Measurements from ENCODE around the gene RAB39B.

- TF ChIP-seq, protein P1, sequence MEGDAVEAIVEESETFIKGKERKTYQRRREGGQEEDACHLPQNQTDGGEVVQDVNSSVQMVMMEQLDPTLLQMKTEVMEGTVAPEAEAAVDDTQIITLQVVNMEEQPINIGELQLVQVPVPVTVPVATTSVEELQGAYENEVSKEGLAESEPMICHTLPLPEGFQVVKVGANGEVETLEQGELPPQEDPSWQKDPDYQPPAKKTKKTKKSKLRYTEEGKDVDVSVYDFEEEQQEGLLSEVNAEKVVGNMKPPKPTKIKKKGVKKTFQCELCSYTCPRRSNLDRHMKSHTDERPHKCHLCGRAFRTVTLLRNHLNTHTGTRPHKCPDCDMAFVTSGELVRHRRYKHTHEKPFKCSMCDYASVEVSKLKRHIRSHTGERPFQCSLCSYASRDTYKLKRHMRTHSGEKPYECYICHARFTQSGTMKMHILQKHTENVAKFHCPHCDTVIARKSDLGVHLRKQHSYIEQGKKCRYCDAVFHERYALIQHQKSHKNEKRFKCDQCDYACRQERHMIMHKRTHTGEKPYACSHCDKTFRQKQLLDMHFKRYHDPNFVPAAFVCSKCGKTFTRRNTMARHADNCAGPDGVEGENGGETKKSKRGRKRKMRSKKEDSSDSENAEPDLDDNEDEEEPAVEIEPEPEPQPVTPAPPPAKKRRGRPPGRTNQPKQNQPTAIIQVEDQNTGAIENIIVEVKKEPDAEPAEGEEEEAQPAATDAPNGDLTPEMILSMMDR (IDR thresholded peaks at IDR 0.05): no peak
- TF ChIP-seq POLR2A (IDR thresholded peaks at IDR 0.05) (no peak), POLR2AphosphoS5 (IDR thresholded peaks at IDR 0.05) (no peak)
Measured at GRCh38 chrX:155225774-155226173, 38.5 kb downstream of the RAB39B start.
